GM19025 (cell line): Measurements from ENCODE around the gene RCAN2.
A peak's percentile ranks its signal among the peaks of the same experiment; 100 is the strongest.

ENCODE experiments used
- ATAC-seq: cut with Tn5 transposase; IDR thresholded peaks from one replicate; pipeline ENCODE4 v1.9.1; 2021; ENCODE audit warnings: mild to moderate bottlenecking, low read depth, moderate library complexity; ENCODE audit not compliant: unreplicated experiment

Gene RCAN2

GRCh38 chr6:46189726-46190125, 301.5 kb downstream of the RCAN2 start:
- ATAC-seq: no peak

DNA sequence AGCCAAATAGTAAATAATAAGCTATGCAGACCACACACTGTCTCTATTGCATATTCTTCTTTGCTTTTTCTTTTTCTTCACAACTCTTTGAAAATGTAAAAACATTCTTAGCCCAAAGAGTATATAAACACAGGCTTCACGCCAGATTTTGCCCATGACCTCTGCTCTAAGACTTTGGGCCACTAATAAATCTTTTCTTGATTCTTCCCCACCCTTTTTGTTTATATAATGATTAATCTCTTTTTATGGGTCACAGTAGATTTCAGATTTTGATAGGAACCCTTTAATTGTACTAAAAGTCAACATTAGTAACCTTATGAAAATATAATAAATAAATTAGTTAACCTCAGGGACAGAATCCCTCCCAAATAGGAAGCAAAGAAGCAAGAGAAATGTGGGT, 304.7 kb downstream of the RCAN2 start:
- ATAC-seq: no peak

DNA sequence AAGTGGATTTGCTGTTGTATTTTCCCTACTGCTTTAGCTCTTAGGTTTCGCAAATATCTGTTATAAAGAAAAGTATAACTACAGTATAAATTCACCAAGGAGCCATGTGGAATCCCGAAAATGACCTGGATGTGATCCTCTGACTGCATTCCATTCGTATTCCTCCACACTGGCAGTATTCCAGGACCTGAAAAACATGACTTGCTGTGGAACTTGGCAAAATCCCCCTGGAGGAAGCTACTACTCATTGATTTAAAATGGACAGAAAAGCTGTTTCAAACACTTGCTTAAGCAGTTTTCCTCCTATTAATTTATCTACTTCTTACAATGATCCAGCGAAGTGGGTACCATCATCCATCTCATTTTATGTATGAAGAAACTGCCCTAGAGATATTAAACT, 307.1 kb downstream of the RCAN2 start:
- ATAC-seq: no peak

DNA sequence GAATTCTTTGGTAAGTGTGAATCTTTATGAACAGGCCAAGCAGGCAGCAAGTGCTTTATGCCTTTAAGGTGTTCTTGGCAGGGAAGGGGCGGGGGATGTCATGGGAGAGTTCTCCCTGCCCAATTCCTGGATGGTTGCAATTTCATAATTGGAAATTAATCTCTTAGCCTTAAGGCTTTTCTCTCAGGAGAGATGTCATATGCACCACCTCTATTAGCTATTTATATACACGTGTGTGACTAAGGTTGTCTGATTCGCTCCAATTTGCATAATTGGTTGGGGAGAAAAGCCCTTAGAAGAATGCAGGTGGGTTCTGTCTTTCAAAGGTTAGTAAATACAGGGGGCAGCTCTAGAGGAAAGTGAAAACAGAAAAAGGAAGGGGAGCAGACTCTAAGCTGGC, 315.3 kb downstream of the RCAN2 start:
- ATAC-seq: no peak

DNA sequence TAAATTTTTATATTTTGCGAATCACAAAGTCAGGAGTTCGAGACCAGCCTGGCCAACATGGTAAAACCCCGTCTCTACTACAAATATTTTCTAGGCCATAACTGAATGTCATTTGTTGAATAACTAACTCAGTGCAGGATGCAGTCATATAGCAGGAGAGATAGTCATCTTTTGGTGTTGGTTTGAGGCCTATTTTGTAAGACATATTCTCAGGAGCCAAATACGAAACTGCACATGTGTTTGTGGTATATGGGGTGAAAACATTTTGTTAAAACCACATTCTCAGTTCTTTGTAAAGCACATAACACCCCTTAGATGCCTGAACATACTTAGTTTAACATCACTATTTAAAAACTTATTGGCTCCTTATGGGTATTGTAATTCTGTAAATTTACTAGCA, 315.8 kb downstream of the RCAN2 start:
- ATAC-seq: peak; percentile 72

DNA sequence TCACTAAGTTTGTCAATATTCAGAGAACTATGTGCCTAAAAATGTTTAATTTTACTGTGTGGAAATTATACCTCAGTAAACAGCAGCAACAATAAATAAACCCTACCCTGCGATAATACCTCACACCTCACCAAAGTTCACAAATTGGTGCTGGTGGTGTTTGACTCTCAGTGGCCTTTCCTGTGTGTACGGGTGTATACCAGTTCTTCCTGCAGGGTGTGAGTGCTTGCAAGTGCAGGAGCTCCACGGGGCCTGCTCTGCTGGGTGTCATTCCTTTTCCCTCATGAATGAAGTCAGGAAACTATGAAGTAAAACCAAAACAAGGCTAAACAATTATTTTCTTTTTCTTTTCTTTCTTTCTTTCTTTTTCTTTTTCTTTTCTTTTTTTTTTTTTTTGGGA, 316.3 kb downstream of the RCAN2 start:
- no peak for ATAC-seq

- ATAC-seq: no peak
Measured at GRCh38 chr6:46172176-46172575, 319.1 kb downstream of the RCAN2 start.
